Fibroblast of mammary gland (primary cell): ENCODE data around the gene HELQ.

Source experiments
- DNase-seq: peaks from one replicate; pipeline ENCODE4 v3.0.0-alpha.2; 2010; ENCODE audit warnings: low read depth
- H3K4me3 ChIP-seq: 2 replicates; pipeline ENCODE4 v1.5.1; 2011; ENCODE audit warnings: low read depth, mild to moderate bottlenecking, low read length, moderate library complexity; ENCODE audit not compliant: control insufficient read depth
- CTCF ChIP-seq: conservative IDR thresholded peaks from 2 replicates; pipeline ENCODE4 v1.5.1; 2011; ENCODE audit warnings: low read depth, low read length, inconsistent platforms; ENCODE audit not compliant: control insufficient read depth, insufficient read depth

HELQ gene

GRCh38 chr4:83361416-83362103 is 94.1 kb downstream of the HELQ start:
- H3K4me3 ChIP-seq: no peak overlapping the region
- no peak for DNase-seq
- TF ChIP-seq CTCF: no peak

GRCh38 chr4:83360018-83360417 is 95.6 kb downstream of the HELQ start:
- DNase-seq: no peak

GRCh38 chr4:83358410-83358809 is 97.2 kb downstream of the HELQ start:
- DNase-seq: peak; percentile 71
- TF ChIP-seq CTCF: no peak
- no peak overlapping the region for H3K4me3 ChIP-seq

More at GRCh38 chr4:83360018-83360417, 95.6 kb downstream of the HELQ start:
- TF ChIP-seq CTCF: no peak
- H3K4me3 ChIP-seq: no peak overlapping the region
